Fibroblast of lung (primary cell): ENCODE results near the gene UAP1L1.

Experiments used
- CTCF ChIP-seq, 2 donors: IDR thresholded peaks in 1 of 2; conservative IDR thresholded peaks in 1 of 2; 1 replicate in 1 of 2; 2 replicates in 1 of 2; pipeline ENCODE4 v1.5.1; 2011 to 2012; ENCODE audit warnings: low read length in 2 of 2, control low read depth in 1 of 2, inconsistent platforms in 1 of 2, low read depth in 1 of 2, mild to moderate bottlenecking in 1 of 2
- EZH2 ChIP-seq: IDR thresholded peaks from 2 replicates; pipeline ENCODE4 v1.5.1; 2012; ENCODE audit warnings: low read length, control low read depth, mild to moderate bottlenecking; ENCODE audit errors: missing control alignments

DNA sequence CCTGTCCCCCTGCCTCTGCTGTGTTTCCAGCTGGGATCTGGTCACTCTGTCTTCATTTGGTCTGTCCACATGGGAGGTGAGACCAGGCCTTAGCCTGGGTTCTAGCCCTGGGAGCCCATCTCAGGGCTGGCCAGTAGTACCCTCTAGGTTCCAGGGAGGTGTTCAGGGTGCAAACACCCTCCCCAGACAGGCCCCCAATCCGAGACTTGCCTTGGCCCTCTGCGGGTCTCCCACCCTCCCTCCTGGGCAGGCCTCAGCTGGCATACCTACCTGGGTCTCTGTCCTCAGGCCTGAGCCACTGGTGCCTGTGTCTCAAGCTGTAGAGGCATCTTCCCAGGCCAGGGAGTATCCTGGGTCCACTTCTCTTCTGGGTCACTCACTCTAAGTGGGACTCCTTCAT is 6.0 kb upstream of the UAP1L1 start:
- TF ChIP-seq CTCF (conservative IDR thresholded peaks at IDR 0.05 in 1 of 2, IDR thresholded peaks at IDR 0.05 in 1 of 2; ENCODE audit: low read depth in 1 of 2, low read length in 2 of 2) = no peak
- TF ChIP-seq EZH2 = no peak
